Measurements from ENCODE around the gene AUP1.

The AUP1 gene

GRCh38 chr2:74529357-74530238, at the start of gene AUP1, which contains the start of gene HTRA2:
AUP1 (minus strand) TSS chr2:74529706; CDS start chr2:74529629, 77 bp downstream.
HTRA2 (plus strand) TSS chr2:74529933; CDS start chr2:74530007, 74 bp downstream.
- TF ChIP-seq JUND (IDR thresholded peaks at IDR 0.05; ENCODE audit: low read depth): no peak
- peak; percentile 97 to 98 for DNase-seq (ENCODE audit: low read depth in 1 of 2, low spot score in 1 of 2)
- in situ Hi-C loops (cut with HindIII; ENCODE audit: low pct_unique_long_range_greater_than_20kb, low sequenced_read_pairs): no loop called here

GRCh38 chr2:74578408-74578807, 48.9 kb upstream of the AUP1 start:
- no peak for DNase-seq (ENCODE audit: low read depth in 1 of 2, low spot score in 1 of 2)
- in situ Hi-C loops (cut with HindIII; ENCODE audit: low pct_unique_long_range_greater_than_20kb, low sequenced_read_pairs): no loop called here
- TF ChIP-seq JUND (IDR thresholded peaks at IDR 0.05; ENCODE audit: low read depth): no peak

- DNase-seq (ENCODE audit: low read depth in 1 of 2, low spot score in 1 of 2): no peak
- no peak for TF ChIP-seq JUND (IDR thresholded peaks at IDR 0.05; ENCODE audit: low read depth)
- in situ Hi-C loops (cut with HindIII; ENCODE audit: low pct_unique_long_range_greater_than_20kb, low sequenced_read_pairs): no loop called here
Measured at GRCh38 chr2:74577448-74577847, 47.9 kb upstream of the AUP1 start.

- DNase-seq (ENCODE audit: low read depth in 1 of 2, low spot score in 1 of 2): peak in 1 of 2 experiments; percentile 67
- in situ Hi-C loops (cut with HindIII; ENCODE audit: low pct_unique_long_range_greater_than_20kb, low sequenced_read_pairs): no loop called here
- TF ChIP-seq JUND (IDR thresholded peaks at IDR 0.05; ENCODE audit: low read depth): no peak
Measured at GRCh38 chr2:74576863-74577229, 47.3 kb upstream of the AUP1 start.

GRCh38 chr2:74576211-74576862, 46.8 kb upstream of the AUP1 start:
- peak in 1 of 2 experiments; percentile 64 for DNase-seq (ENCODE audit: low read depth in 1 of 2, low spot score in 1 of 2)
- no peak for TF ChIP-seq JUND (IDR thresholded peaks at IDR 0.05; ENCODE audit: low read depth)
- in situ Hi-C loops (cut with HindIII; ENCODE audit: low pct_unique_long_range_greater_than_20kb, low sequenced_read_pairs): no loop called here

GRCh38 chr2:74575320-74575719, 45.8 kb upstream of the AUP1 start:
- TF ChIP-seq JUND (IDR thresholded peaks at IDR 0.05; ENCODE audit: low read depth): no peak
- in situ Hi-C loops (cut with HindIII; ENCODE audit: low pct_unique_long_range_greater_than_20kb, low sequenced_read_pairs): no loop called here

GRCh38 chr2:74573747-74574562, 44.4 kb upstream of the AUP1 start:
- TF ChIP-seq JUND (IDR thresholded peaks at IDR 0.05; ENCODE audit: low read depth): no peak
- no peak for DNase-seq (ENCODE audit: low read depth in 1 of 2, low spot score in 1 of 2)
- in situ Hi-C loops (cut with HindIII; ENCODE audit: low pct_unique_long_range_greater_than_20kb, low sequenced_read_pairs): no loop called here

More at GRCh38 chr2:74575320-74575719, 45.8 kb upstream of the AUP1 start:
- DNase-seq (ENCODE audit: low read depth in 1 of 2, low spot score in 1 of 2): no peak

GRCh38 chr2:74572178-74572925, 42.8 kb upstream of the AUP1 start:
- no peak for DNase-seq (ENCODE audit: low read depth in 1 of 2, low spot score in 1 of 2)
- in situ Hi-C loops (cut with HindIII; ENCODE audit: low pct_unique_long_range_greater_than_20kb, low sequenced_read_pairs): no loop called here
- TF ChIP-seq JUND (IDR thresholded peaks at IDR 0.05; ENCODE audit: low read depth): no peak

- TF ChIP-seq JUND (IDR thresholded peaks at IDR 0.05; ENCODE audit: low read depth): no peak
- no peak for DNase-seq (ENCODE audit: low read depth in 1 of 2, low spot score in 1 of 2)
- in situ Hi-C loops (cut with HindIII; ENCODE audit: low pct_unique_long_range_greater_than_20kb, low sequenced_read_pairs): no loop called here
Measured at GRCh38 chr2:74571058-74571457, 41.6 kb upstream of the AUP1 start.

GRCh38 chr2:74569686-74570085, 40.2 kb upstream of the AUP1 start:
- no peak for DNase-seq (ENCODE audit: low read depth in 1 of 2, low spot score in 1 of 2)
- no peak for TF ChIP-seq JUND (IDR thresholded peaks at IDR 0.05; ENCODE audit: low read depth)
- in situ Hi-C loops (cut with HindIII; ENCODE audit: low pct_unique_long_range_greater_than_20kb, low sequenced_read_pairs): no loop called here

- TF ChIP-seq JUND (IDR thresholded peaks at IDR 0.05; ENCODE audit: low read depth): no peak
Measured at GRCh38 chr2:74567881-74568280, 38.4 kb upstream of the AUP1 start.

GRCh38 chr2:74566754-74567085, 37.2 kb upstream of the AUP1 start:
- no peak for DNase-seq (ENCODE audit: low read depth in 1 of 2, low spot score in 1 of 2)
- in situ Hi-C loops (cut with HindIII; ENCODE audit: low pct_unique_long_range_greater_than_20kb, low sequenced_read_pairs): no loop called here
- TF ChIP-seq JUND (IDR thresholded peaks at IDR 0.05; ENCODE audit: low read depth): no peak

More at GRCh38 chr2:74567881-74568280, 38.4 kb upstream of the AUP1 start:
- in situ Hi-C loops (cut with HindIII; ENCODE audit: low pct_unique_long_range_greater_than_20kb, low sequenced_read_pairs): no loop called here
- DNase-seq (ENCODE audit: low read depth in 1 of 2, low spot score in 1 of 2): no peak
